ENCODE results near the gene LIX1L. TPM values are rescaled to one million over a fixed set of nuclear protein-coding genes. Genes with fewer than 3 reads are reported as not detected.

The LIX1L gene
- total and polyA plus RNA-seq, 8 donors: 2.9 to 10.3 (median 5.6) TPM

DNA sequence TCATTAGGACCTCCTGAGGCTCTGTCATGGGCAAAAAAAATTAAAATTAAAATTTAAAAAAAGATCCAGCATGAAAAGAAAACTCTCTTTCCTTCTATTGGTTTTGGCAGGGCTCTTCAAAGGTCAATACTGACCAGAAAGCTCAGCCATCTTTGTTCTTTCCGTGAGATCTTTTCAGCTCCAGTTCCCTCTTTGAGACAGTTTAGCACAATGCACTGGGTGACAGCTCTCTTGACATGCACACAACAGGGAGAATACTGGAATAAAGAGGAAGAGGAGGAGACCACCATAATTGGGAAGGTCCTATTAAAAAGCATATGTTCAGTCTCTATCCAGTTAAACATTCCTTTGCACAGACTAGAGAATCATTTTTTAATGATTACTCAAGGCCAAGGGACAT is 6.3 kb downstream of the LIX1L start:
- no peaks in the 10 kb centered on the region for H3K9me3 ChIP-seq
- no peaks in the 10 kb centered on the region for H3K27me3 ChIP-seq
- WGBS, 2 donors: 70 to 72% methylated on average over 1 of the region's 1 CpG
- no peak for ATAC-seq
- no peak overlapping the region for H3K27ac ChIP-seq
- TF ChIP-seq, protein P1, sequence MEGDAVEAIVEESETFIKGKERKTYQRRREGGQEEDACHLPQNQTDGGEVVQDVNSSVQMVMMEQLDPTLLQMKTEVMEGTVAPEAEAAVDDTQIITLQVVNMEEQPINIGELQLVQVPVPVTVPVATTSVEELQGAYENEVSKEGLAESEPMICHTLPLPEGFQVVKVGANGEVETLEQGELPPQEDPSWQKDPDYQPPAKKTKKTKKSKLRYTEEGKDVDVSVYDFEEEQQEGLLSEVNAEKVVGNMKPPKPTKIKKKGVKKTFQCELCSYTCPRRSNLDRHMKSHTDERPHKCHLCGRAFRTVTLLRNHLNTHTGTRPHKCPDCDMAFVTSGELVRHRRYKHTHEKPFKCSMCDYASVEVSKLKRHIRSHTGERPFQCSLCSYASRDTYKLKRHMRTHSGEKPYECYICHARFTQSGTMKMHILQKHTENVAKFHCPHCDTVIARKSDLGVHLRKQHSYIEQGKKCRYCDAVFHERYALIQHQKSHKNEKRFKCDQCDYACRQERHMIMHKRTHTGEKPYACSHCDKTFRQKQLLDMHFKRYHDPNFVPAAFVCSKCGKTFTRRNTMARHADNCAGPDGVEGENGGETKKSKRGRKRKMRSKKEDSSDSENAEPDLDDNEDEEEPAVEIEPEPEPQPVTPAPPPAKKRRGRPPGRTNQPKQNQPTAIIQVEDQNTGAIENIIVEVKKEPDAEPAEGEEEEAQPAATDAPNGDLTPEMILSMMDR (IDR thresholded peaks at IDR 0.05): no peak
- no peak overlapping the region for H3K4me3 ChIP-seq
- peaks cover 0 to 20% (median 8%) of the 10 kb centered on the region in 3 donors for H3K4me1 ChIP-seq
- DNase-seq: no peak
- intact Hi-C loops (cut with DNase I): no loop called here
- no peaks in the 10 kb centered on the region for H3K36me3 ChIP-seq
- FAIRE-seq: no peak

DNA sequence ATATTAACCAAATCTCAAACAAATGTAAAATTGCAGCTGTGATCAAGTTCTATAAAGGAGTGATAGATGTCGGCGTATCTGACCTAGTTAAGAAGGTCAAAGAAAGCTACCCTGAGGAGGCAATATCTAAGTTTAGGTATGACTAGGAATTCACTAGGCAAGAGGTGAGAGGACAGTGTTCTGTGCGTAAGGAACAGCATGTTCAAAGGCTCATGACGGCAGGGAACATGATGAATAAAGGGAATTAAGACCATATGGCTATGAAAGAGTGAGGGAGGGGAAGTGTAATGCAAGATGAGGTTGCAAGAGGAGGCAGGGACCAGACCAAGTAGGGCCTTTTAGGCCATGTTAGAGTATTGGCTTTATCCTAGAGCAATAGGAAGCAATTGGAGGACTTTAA is 8.6 kb downstream of the LIX1L start:
- Histone ChIP-seq H3K4me3 (no peak overlapping the region), H3K27ac (no peak overlapping the region), H3K9me3 (no peaks in the 10 kb centered on the region), H3K36me3 (no peaks in the 10 kb centered on the region), H3K27me3 (no peaks in the 10 kb centered on the region), H3K4me1 (peaks cover 0 to 1% (median under 1%) of the 10 kb centered on the region in 3 donors)
- WGBS, 2 donors: 95 to 96% methylated on average over 4 of the region's 4 CpGs
- FAIRE-seq (no peak), ATAC-seq (no peak), DNase-seq (no peak)
- TF ChIP-seq, protein P1 (IDR thresholded peaks at IDR 0.05): no peak
- intact Hi-C loops (cut with DNase I): no loop called here

DNA sequence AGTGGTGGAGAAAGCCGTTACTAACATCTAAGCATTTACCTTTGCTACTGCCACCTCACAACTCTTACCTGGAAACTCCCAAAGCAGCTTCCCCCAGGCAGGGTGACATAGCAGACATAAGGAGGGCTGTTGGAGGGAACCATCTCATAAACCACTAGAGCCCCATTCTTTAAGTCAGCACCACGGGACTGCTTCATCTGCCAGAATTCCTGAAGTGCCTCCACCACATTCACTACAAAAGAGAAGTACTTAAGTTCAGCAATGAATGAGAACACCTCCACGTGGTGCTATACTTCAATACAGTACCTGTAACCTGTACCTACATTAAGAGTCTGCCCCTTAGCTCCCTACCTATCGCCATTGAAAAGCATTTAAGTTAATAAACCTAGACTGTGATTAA is 10.3 kb downstream of the LIX1L start:
- Histone ChIP-seq H3K27me3 (no peaks in the 10 kb centered on the region), H3K27ac (no peak overlapping the region), H3K9me3 (no peaks in the 10 kb centered on the region), H3K36me3 (no peaks in the 10 kb centered on the region), H3K4me3 (no peak overlapping the region), H3K4me1 (no peaks in the 10 kb centered on the region)
- ATAC-seq (no peak), FAIRE-seq (no peak), DNase-seq (no peak)
- TF ChIP-seq, protein P1 (IDR thresholded peaks at IDR 0.05): no peak
- WGBS, 2 donors: 77 to 86% methylated on average over 4 of the region's 4 CpGs
- intact Hi-C loops (cut with DNase I): no loop called here

DNA sequence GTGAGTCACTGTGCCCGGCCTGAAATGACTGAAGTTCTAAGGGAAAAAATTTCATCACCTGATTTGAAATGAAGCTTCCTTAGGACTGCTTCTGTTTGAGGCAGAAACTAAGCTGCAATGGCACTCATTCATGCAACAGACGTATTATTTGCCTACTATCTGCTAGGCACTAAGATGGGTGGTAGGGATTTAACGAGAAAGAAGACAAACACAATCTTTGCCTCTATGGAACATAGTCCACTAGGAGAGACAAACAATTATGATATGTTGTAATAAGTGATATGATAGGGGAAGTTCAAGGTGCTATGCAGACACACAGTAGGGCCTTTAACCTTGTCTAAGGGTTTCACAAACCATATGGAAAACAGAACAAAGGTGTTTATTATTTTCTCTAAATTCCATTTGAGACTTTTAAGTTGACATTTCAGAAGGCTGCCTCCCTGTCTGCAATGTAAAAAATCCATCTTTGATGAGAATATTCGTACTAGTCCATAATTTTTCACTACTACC is 11.3 kb downstream of the LIX1L start:
- DNase-seq: no peak
- no peaks in the 10 kb centered on the region for H3K27me3 ChIP-seq
- no peak for ATAC-seq
- no peak overlapping the region for H3K27ac ChIP-seq
- H3K36me3 ChIP-seq: no peaks in the 10 kb centered on the region
- H3K4me3 ChIP-seq: no peak overlapping the region
- no peaks in the 10 kb centered on the region for H3K9me3 ChIP-seq
- TF ChIP-seq, protein P1 (IDR thresholded peaks at IDR 0.05): no peak
- intact Hi-C loops (cut with DNase I): no loop called here
- no peaks in the 10 kb centered on the region for H3K4me1 ChIP-seq
- 85 to 87% methylated on average over 4 of the region's 4 CpGs for WGBS, 2 donors
- no peak for FAIRE-seq

DNA sequence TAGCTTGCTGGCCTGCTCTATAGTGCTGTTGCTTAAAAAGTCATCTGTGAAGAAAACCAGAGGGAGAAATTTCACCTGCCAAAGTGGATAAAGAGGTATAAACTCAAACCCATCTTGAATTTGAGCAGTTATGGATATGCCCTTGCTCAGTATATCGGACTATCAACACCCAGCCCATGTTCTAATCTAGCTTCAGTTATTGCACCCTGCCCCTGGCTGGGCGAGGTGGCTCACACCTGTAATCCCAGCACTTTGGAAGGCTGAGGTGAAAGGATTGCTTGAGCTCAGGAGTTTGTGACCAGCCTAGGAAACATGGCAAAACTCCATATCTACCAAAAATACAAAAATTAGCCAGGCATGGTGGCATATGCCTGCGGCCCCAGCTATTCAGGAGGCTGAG is 13.3 kb downstream of the LIX1L start:
- Histone ChIP-seq H3K27ac (no peak overlapping the region), H3K36me3 (no peaks in the 10 kb centered on the region), H3K27me3 (no peaks in the 10 kb centered on the region), H3K4me3 (no peak overlapping the region), H3K4me1 (no peaks in the 10 kb centered on the region), H3K9me3 (no peaks in the 10 kb centered on the region)
- no peak for DNase-seq
- no peak for ATAC-seq
- no peak for FAIRE-seq
- WGBS, 2 donors: 81 to 95% methylated on average over 3 of the region's 3 CpGs
- intact Hi-C loops (cut with DNase I): no loop called here
- TF ChIP-seq, protein P1 (IDR thresholded peaks at IDR 0.05): no peak
